OCI-LY3 (cell line): Measurements from ENCODE around the gene SRP68.
A peak's percentile ranks its signal among the peaks of the same experiment; 100 is the strongest.

ENCODE experiments used
- H2AFZ ChIP-seq: fragments of 200-600, 300-600 bp; shearing (Covaris generic); 2 replicates; pipeline ENCODE4 v1.6.0; 2014; ENCODE audit warnings: antibody characterized with exemption, low read depth, low read length
- H3K27ac ChIP-seq: fragments of 200-600, 300-600 bp; sonication (generic); 2 replicates; pipeline ENCODE4 v1.5.1; 2014; ENCODE audit warnings: mild to moderate bottlenecking, low read length, moderate library complexity, mixed read lengths
- H3K27me3 ChIP-seq: fragments of 200-600, 300-600 bp; sonication (generic); 2 replicates; pipeline ENCODE4 v1.6.1; 2014; ENCODE audit warnings: low read depth, low read length, mixed read lengths
- H3K36me3 ChIP-seq: fragments of 200-600, 300-600 bp; sonication (generic); replicated peaks from 2 replicates; pipeline ENCODE3; 2014; ENCODE audit warnings: low read depth, low read length, mixed read lengths
- H3K4me1 ChIP-seq: fragments of 300-600, 200-600 bp; sonication (generic); 2 replicates; pipeline ENCODE4 v1.6.1; 2014; ENCODE audit warnings: low read length, mixed read lengths
- H3K4me2 ChIP-seq: fragments of 200-600, 300-600 bp; sonication (generic); 2 replicates; pipeline ENCODE4 v1.6.1; 2014; ENCODE audit warnings: low read length, mixed read lengths
- H3K4me3 ChIP-seq: fragments of 300-600, 200-600 bp; sonication (generic); 2 replicates; pipeline ENCODE4 v1.5.1; 2014; ENCODE audit warnings: antibody characterized with exemption, mild to moderate bottlenecking, low read length, moderate library complexity
- H3K79me2 ChIP-seq: fragments of 300-600, 200-600 bp; shearing (Covaris generic); 2 replicates; pipeline ENCODE4 v1.6.1; 2014; ENCODE audit warnings: mild to moderate bottlenecking, low read length, mixed read lengths
- H3K9ac ChIP-seq: fragments of 300-600, 200-600 bp; shearing (Covaris generic); 2 replicates; pipeline ENCODE4 v1.6.0; 2014; ENCODE audit warnings: mild to moderate bottlenecking, low read length, moderate library complexity
- H3K9me3 ChIP-seq: fragments of 200-600, 300-600 bp; shearing (Covaris generic); 2 replicates; pipeline ENCODE4 v1.6.1; 2014; ENCODE audit warnings: low read length, mixed read lengths; ENCODE audit not compliant: insufficient read depth
- H4K20me1 ChIP-seq: fragments of 200-600, 300-600 bp; sonication (generic); 2 replicates; pipeline ENCODE4 v1.6.1; 2016; ENCODE audit warnings: low read length, mixed read lengths; ENCODE audit not compliant: insufficient read depth
- CTCF ChIP-seq: fragments of 200-600, 300-600 bp; sonication (generic); IDR thresholded peaks from 2 replicates; pipeline ENCODE4 v1.5.1; 2014; ENCODE audit warnings: antibody characterized with exemption, low read length, low read depth
- EZH2phosphoT487 ChIP-seq: fragments of 200-600 bp; shearing (Covaris generic); IDR thresholded peaks from 2 replicates; pipeline ENCODE4 v1.6.1; 2018; ENCODE audit warnings: antibody characterized with exemption, mixed run types, low read depth

SRP68 gene

GRCh38 chr17:76104896-76105231 is 32.5 kb upstream of the SRP68 start:
- H3K79me2 ChIP-seq, result peaks cover 10% of the 10 kb centered on the region
- H3K9me3 ChIP-seq, result no peaks in the 10 kb centered on the region
- H4K20me1 ChIP-seq, result no peaks in the 10 kb centered on the region
- peaks cover 10% of the 10 kb centered on the region for H3K4me1 ChIP-seq
- TF ChIP-seq EZH2phosphoT487 (no peak), CTCF (no peak)
- H3K9ac ChIP-seq, result no peak overlapping the region
- H3K4me2 ChIP-seq, result peak overlapping the region; percentile 90; the same call in 1 of the 2 replicates
- peaks cover 9% of the 10 kb centered on the region for H3K36me3 ChIP-seq
- H3K4me3 ChIP-seq, result no peak overlapping the region
- no peaks in the 10 kb centered on the region for H3K27me3 ChIP-seq
- H2AFZ ChIP-seq, result no peak overlapping the region
- no peak overlapping the region for H3K27ac ChIP-seq

GRCh38 chr17:76104140-76104895 is 32.0 kb upstream of the SRP68 start:
- Histone ChIP-seq H3K27me3 (no peaks in the 10 kb centered on the region), H3K9ac (peak overlapping the region; percentile 83), H4K20me1 (no peaks in the 10 kb centered on the region), H3K79me2 (peaks cover 10% of the 10 kb centered on the region), H3K27ac (peak overlapping the region; percentile 49), H2AFZ (peak overlapping the region; percentile 31; the same call in 1 of the 2 replicates), H3K9me3 (no peaks in the 10 kb centered on the region), H3K36me3 (peaks cover 12% of the 10 kb centered on the region), H3K4me1 (peaks cover 10% of the 10 kb centered on the region), H3K4me3 (peak overlapping the region; percentile 94), H3K4me2 (peak overlapping the region; percentile 90)
- no peak for TF ChIP-seq EZH2phosphoT487
- TF ChIP-seq CTCF, result no peak

GRCh38 chr17:76103274-76104139 is 31.2 kb upstream of the SRP68 start, which contains the start of gene EXOC7:
Gene EXOC7, minus strand, starts transcription at chr17:76103787. Its CDS starts 95 bp downstream, at chr17:76103692.
- Histone ChIP-seq H4K20me1 (no peaks in the 10 kb centered on the region), H3K4me3 (peak within 1 kb of the TSS; percentile 94), H3K9ac (peak within 1 kb of the TSS; percentile 83), H3K9me3 (no peaks in the 10 kb centered on the region), H3K27ac (peak within 1 kb of the TSS; percentile 49), H3K79me2 (peaks cover 10% of the 10 kb centered on the region), H2AFZ (peak within 1 kb of the TSS; percentile 54; the same call in 1 of the 2 replicates), H3K4me2 (peak within 1 kb of the TSS; percentile 92), H3K4me1 (peaks cover 10% of the 10 kb centered on the region), H3K27me3 (no peaks in the 10 kb centered on the region), H3K36me3 (peaks cover 15% of the 10 kb centered on the region)
- no peak for TF ChIP-seq EZH2phosphoT487
- TF ChIP-seq CTCF, result no peak

GRCh38 chr17:76102944-76103273 is 30.6 kb upstream of the SRP68 start:
- H3K79me2 ChIP-seq, result peaks cover 10% of the 10 kb centered on the region
- H3K4me1 ChIP-seq, result peaks cover 10% of the 10 kb centered on the region
- H3K9ac ChIP-seq, result peak overlapping the region; percentile 83
- no peak overlapping the region for H2AFZ ChIP-seq
- no peaks in the 10 kb centered on the region for H4K20me1 ChIP-seq
- H3K36me3 ChIP-seq, result peaks cover 15% of the 10 kb centered on the region
- H3K4me2 ChIP-seq, result peak overlapping the region; percentile 92
- no peaks in the 10 kb centered on the region for H3K9me3 ChIP-seq
- no peak for TF ChIP-seq CTCF
- no peak for TF ChIP-seq EZH2phosphoT487
- H3K27ac ChIP-seq, result peak overlapping the region; percentile 28
- H3K27me3 ChIP-seq, result no peaks in the 10 kb centered on the region
- peak overlapping the region; percentile 94 for H3K4me3 ChIP-seq
